Parathyroid adenoma (tissue), 2 donors: Measurements from ENCODE around the gene CCDC182.

Experiments used
- H2AFZ ChIP-seq: fragments of 300-600 bp; sonication (generic); one replicate; pipeline ENCODE4 v1.7.0; 2017; ENCODE audit warnings: antibody characterized with exemption, mild to moderate bottlenecking
- H3K27ac ChIP-seq: fragments of 300-600 bp; sonication (generic); one replicate; pipeline ENCODE4 v1.7.0; 2017
- H3K27me3 ChIP-seq: fragments of 300-600 bp; sonication (generic); one replicate; pipeline ENCODE4 v1.7.0; 2017; ENCODE audit warnings: low read length; ENCODE audit not compliant: control insufficient read depth, insufficient read depth
- H3K36me3 ChIP-seq: fragments of 300-600 bp; sonication (generic); one replicate; pipeline ENCODE4 v1.7.0; 2017; ENCODE audit warnings: low read length; ENCODE audit not compliant: control insufficient read depth, insufficient read depth
- H3K4me1 ChIP-seq: fragments of 300-600 bp; sonication (generic); one replicate; pipeline ENCODE4 v1.7.0; 2017; ENCODE audit warnings: control low read depth
- H3K4me2 ChIP-seq: fragments of 300-600 bp; sonication (generic); one replicate; pipeline ENCODE4 v1.7.0; 2017; ENCODE audit warnings: low read length
- H3K4me3 ChIP-seq: fragments of 300-600 bp; sonication (generic); one replicate; pipeline ENCODE4 v1.7.0; 2017; ENCODE audit warnings: low read depth, low read length
- H3K79me2 ChIP-seq: fragments of 300-600 bp; sonication (generic); one replicate; pipeline ENCODE4 v1.7.0; 2017; ENCODE audit warnings: control low read depth
- H3K9ac ChIP-seq: fragments of 300-600 bp; sonication (generic); one replicate; pipeline ENCODE4 v1.7.0; 2017; ENCODE audit warnings: mild to moderate bottlenecking
- H3K9me3 ChIP-seq: fragments of 300-600 bp; sonication (generic); one replicate; pipeline ENCODE4 v1.7.0; 2017; ENCODE audit warnings: low read length; ENCODE audit not compliant: control insufficient read depth
- CTCF ChIP-seq: fragments of 300-600 bp; sonication (generic); IDR thresholded peaks from one replicate; pipeline ENCODE4 v1.7.0; 2017; ENCODE audit warnings: antibody characterized with exemption, mild to moderate bottlenecking
- donor health status: primary hyperparathyroidism.

The CCDC182 gene

GRCh38 chr17:57750109-57750871, 5.2 kb upstream of the CCDC182 start:
- Histone ChIP-seq H3K9ac (no peak overlapping the region), H3K79me2 (peaks cover 3% of the 10 kb centered on the region), H2AFZ (no peak overlapping the region), H3K4me1 (no peaks in the 10 kb centered on the region), H3K27me3 (no peaks in the 10 kb centered on the region), H3K9me3 (no peaks in the 10 kb centered on the region), H3K36me3 (no peaks in the 10 kb centered on the region), H3K27ac (no peak overlapping the region), H3K4me2 (no peak overlapping the region), H3K4me3 (no peak overlapping the region)
- TF ChIP-seq CTCF = no peak

- TF ChIP-seq CTCF = no peak
- Histone ChIP-seq H3K79me2 (peaks cover 3% of the 10 kb centered on the region), H3K27ac (no peak overlapping the region), H3K9ac (no peak overlapping the region), H3K4me2 (no peak overlapping the region), H3K27me3 (no peaks in the 10 kb centered on the region), H3K9me3 (no peaks in the 10 kb centered on the region), H3K4me3 (no peak overlapping the region), H2AFZ (no peak overlapping the region), H3K36me3 (no peaks in the 10 kb centered on the region), H3K4me1 (no peaks in the 10 kb centered on the region)
These were observed 4.6 kb upstream of the CCDC182 start for GRCh38 chr17:57749701-57750100.

GRCh38 chr17:57747221-57748017, 2.3 kb upstream of the CCDC182 start:
- H2AFZ ChIP-seq = peak overlapping the region; percentile 6
- no peaks in the 10 kb centered on the region for H3K36me3 ChIP-seq
- no peaks in the 10 kb centered on the region for H3K27me3 ChIP-seq
- peaks cover 3% of the 10 kb centered on the region for H3K79me2 ChIP-seq
- H3K4me3 ChIP-seq = no peak overlapping the region
- H3K27ac ChIP-seq = no peak overlapping the region
- no peaks in the 10 kb centered on the region for H3K4me1 ChIP-seq
- TF ChIP-seq CTCF = peak; percentile 78
- H3K9me3 ChIP-seq = no peaks in the 10 kb centered on the region
- H3K9ac ChIP-seq = no peak overlapping the region
- H3K4me2 ChIP-seq = no peak overlapping the region

GRCh38 chr17:57746221-57746620, 1.1 kb upstream of the CCDC182 start:
- Histone ChIP-seq H3K27me3 (no peaks in the 10 kb centered on the region), H3K4me2 (no peak overlapping the region), H3K9me3 (no peaks in the 10 kb centered on the region), H3K4me1 (no peaks in the 10 kb centered on the region), H3K4me3 (no peak overlapping the region), H2AFZ (no peak overlapping the region), H3K79me2 (peaks cover 3% of the 10 kb centered on the region), H3K36me3 (no peaks in the 10 kb centered on the region), H3K9ac (no peak overlapping the region), H3K27ac (no peak overlapping the region)
- no peak for TF ChIP-seq CTCF
